Measurements from ENCODE around the gene VAMP5. TPM values are rescaled to one million over a fixed set of nuclear protein-coding genes. Genes with fewer than 3 reads are reported as not detected.
A peak's percentile ranks its signal among the peaks of the same experiment; 100 is the strongest.
"Not testable (repeated sequence)": the region's sequence is repeated elsewhere in the genome, so short reads cannot be mapped to it uniquely, and the experiment has no call there.

The VAMP5 gene
- total RNA-seq, 1 experiment from 2014 or later = 146 TPM

DNA sequence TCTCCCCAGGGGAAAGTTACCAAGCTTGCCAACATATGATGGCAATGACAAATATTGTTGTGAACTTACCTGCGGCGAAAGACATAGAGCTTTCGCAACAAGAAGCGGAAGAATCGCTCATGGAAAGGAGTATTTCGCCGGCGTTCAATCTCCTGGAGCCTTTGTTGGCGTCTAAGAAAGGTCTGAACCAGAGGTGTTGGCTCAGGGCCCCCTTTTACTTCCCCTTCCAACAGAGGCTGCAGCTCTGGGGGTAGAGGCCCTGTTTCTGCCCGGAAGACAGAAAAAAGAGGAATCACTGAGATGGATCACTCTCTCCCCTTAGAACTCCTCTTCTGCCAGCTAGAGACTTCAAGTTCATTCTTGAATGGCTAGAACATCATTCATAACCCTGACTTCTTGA, 33.7 kb upstream of the VAMP5 start:
- DNase-seq (ENCODE audit: low read depth) = no peak

DNA sequence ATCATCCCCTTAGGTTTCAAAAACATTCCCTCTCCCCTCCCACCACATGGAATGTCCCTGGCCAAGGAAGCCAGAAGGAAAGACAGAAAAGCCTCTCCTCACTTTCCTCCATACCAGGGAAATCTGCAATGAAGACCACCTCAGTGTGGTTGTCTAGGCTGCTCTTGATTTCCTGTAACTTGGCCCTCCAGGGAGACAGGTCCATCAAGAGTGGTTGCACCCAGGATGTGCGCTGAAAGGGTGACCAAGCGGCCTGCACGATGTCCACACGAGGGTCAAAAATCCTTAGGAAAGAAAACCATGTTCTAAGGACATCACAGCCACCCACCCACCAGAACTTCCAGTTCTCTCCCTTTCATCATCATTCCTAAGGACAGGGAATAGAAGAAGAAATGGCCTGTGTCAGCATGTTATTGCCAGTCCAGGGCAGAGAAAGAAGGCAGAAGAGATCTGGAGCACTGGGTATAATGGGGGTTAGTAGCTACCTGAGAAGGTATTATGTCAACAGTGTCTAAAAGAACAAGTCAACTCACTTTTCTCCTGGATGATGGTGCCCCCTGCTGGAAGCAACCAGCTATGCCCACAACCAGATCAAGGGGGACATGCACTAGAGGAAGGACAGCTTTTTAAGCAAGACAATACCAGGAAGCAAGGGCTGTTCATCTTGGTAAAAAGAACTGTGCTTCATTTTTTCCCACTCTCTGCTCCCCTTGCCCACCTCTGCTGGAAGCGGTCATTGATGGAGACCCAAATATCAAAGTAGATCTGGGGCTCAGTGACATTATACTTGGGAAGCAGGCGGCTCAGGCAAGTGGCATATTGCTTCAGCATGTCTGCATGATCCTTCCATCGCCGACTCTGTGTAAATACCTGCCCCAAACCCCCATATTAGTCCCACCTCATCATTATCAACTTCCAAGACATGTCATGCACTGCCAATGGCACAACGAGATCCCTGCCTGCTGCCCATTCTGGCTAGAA, 32.2 kb upstream of the VAMP5 start:
- peak; percentile 74 for DNase-seq (ENCODE audit: low read depth)

DNA sequence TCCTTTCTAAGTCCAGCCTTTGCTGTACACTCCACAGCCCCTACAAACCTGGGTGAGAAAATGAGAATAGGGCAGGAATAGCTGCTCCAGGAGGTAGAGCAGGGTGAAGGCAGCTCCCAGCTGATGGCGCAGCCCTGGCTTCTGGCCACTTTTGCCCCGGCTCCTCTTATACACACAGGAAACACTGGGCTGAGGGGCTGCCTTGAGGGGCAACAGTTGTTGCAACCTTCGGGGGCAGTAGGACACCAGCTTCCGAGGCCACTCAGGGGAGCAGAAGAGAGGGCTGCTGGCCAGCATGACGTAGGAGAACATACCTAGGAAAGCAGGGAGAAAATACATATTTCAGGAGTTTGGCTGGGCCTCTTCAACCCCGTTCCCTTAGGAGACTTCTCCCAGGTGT, 31.0 kb upstream of the VAMP5 start:
- DNase-seq (ENCODE audit: low read depth) = no peak

DNA sequence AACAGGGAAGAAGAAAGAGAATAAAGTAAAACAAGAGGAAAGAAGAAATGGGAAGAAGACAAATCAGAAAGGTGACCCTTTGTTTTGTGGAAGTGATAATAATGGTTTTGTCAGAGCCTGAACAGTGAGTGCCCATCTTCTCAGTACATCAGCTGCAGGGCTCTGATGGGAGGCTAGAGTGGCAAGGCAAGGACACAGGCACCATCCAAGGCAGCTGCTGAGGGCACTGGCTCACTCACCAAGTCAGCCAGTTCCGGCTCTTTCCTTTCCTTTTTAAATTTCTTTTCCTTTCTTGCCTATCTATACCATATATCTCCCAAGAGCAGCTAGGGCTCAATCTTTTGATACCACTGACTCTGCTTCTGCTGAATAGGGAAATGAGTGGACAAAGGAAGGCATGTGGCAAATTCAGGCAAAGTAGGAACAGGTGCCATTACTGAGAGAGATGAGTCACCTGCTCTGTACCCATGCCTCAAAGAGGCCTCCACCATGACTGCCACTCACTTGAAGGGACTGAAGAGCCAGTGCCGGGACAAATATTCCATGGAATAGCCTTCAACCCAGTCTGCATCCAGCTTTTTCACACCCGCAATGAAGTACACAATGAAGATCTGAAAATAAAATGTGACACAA, 29.1 kb upstream of the VAMP5 start:
- peak; percentile 73 for DNase-seq (ENCODE audit: low read depth)

DNA sequence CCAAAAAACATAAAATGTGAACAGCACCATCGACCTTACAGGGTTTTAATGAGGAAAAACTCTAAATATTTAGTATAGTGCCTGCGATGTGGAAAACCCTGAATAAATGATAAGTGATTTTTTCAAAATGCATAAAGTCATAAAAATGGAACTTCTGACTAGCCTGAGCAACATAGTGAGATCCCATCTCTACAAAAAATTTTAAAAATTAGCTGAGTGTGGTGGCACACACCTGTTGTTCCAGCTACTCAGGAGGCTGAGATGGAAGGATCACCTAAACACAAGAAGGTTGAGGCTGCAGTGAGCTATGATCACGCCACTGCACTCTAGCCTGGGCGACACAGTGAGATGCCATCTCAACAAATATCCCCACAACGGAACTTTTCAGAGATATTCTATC, 27.1 kb upstream of the VAMP5 start:
- DNase-seq (ENCODE audit: low read depth) = no peak

DNA sequence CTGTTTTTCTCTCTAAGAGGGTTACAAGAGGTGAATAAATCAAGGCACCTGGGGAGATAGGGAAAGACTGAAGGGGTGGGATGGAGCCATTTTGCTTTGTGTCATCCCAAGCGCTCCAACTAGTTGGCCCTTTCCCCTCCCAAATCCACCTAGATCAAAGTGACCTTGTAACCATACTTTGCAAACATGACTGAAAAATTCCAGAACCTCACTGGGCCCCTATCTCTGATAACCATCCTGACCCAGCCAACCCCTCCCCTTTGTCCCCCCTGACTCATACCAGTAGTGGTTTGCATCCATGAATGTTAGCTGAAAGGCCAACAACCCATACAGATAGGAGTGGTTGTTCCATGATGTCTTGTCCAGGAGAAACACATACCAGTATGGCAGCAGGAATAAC, 26.1 kb upstream of the VAMP5 start:
- no peak for DNase-seq (ENCODE audit: low read depth)

DNA sequence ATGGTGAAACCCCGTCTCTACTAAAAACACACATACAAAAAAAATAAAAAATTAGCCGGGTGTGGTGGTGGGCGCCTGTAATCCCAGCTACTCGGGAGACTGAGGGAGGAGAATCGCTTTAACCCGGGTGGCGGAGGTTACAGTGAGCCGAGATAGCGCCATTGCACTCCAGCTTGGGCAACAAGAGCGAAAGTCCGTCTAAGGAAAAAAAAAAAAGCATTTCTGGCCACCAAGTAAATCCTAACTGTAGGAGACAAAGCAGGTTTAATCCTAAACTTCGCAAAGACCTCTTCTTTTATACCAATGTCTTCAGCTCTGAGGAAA, 23.9 kb upstream of the VAMP5 start:
- DNase-seq (ENCODE audit: low read depth) = not testable (repeated sequence)

DNA sequence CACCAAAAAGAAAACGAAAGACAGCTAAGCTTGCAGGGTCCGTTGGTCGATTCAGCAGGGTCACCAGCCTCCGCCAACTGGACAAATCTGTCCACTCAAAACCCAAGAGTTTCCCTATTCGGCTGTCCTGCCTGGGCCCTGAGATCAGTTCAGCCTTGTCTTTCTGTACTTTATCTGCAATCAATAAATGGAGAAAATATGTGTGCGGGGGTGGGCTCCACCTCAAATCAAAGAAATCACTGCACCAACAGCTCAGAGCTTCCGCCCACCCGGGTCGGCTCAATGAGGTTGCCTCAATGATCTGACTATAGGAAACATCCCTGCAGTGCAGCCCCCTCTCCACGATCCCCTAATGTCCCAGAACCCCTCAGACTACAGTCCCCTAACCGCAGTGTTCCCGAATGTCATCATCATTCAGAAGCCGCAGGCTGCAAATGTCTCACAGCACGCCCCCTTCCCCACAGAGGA, 23.4 kb upstream of the VAMP5 start:
- DNase-seq (ENCODE audit: low read depth) = no peak

DNA sequence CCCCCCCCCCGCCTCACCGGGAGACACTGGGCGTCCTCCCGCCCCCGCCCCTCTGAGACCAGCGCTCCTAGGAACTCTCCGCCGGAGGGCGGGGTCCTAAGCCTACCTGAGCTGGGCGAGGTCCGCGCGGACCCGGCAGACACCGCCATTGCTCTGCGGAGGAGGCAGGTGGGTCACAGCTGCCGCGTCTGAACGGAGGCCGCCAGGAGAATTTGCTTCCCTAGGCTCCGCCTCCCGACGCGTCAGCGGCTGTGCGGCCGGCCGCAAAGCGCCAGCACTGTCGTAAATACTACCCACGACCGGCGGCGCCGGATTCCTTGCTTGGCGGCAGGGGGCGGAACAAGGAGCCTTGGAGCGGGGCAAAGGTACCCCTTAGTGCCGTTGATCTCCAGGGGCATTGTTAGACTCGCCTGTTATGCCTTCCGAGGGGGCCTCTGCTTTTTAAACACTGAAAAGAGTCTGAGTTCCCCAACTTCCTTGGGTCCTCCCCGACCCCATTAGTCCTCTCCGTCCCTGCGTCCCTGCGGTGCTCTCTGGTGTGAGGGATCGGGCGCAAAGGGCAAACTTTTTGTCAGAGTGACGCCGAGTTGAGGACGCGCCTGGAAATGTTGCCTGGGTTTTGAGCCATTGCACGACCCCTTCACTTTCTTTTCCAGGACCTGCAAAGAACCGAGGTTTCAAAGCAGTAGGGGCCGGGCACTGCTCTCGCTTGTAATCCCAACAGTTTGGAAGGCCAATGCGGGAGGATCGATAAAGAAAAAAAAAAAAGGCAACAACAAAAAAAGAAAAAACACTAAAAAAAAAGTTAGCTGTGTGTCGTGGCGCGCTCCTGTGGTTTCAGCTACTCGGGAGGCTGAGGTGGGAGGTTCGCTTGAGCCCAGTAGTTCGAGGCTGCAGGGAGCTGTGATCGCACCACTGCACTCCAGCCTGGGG, 22.7 kb upstream of the VAMP5 start, which contains the start of gene GGCX:
Gene GGCX, minus strand, starts transcription at position 214 of the 933 bp plus-strand sequence. Its CDS starts 65 bp downstream, at position 149.
- DNase-seq (ENCODE audit: low read depth) = peak; percentile 91

DNA sequence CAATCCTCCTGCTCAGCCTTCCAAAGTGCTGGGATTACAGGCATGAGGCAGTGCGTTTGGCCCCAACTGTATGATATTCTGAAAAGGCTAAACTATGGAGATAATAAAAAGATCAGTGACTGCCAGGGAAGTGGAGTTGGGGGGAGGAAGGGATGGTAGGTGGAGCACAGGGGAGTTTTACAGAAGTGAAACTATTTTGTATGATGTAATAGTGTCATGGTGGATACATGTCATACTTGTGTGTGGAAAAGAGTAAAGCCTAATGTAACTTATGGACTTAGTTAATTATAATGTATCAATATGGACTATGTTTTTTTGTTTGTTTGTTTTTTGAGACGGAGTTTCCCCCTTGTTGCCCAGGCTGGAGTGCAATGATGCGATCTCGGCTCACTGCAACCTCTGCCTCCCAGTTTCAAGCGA, 20.1 kb upstream of the VAMP5 start:
- no peak for DNase-seq (ENCODE audit: low read depth)

DNA sequence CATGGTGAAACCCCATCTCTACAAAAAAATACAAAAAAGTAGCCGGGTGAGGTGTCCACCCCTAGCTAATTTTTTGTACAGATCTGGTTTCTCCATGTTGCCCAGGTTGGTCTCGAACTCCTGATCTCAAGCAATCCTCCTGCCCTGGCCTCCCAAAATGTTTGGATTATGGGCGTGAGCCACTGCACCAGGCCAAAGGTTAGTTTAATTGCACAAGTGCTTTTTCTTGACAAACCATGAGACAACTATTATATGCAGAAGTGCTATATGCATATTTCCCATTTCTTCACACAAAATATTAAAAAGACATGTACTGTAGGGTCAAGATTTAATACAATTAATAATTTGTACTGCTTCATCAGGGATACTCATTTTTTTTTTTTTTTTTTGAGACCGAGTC, 18.0 kb upstream of the VAMP5 start:
- no peak for DNase-seq (ENCODE audit: low read depth)

DNA sequence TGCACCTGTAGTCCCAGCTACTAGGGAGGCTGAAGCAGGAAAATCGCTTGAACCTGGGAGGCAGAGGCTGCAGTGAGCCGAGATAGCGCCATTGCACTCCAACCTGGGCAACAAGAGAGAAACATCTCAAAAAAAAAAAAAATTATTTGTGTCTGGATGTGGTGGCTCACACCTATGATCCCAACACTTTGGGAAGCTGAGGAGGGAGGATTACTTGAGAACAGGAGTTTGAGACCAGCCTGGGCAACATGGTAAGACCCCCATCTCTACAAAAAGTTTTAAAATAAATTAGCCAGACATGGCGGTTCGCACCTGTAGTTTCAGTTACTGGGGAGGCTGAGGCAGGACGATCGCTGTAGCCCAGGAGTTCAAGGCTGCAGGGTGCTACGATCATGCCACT, 8.5 kb upstream of the VAMP5 start:
- DNase-seq (ENCODE audit: low read depth) = no peak

DNA sequence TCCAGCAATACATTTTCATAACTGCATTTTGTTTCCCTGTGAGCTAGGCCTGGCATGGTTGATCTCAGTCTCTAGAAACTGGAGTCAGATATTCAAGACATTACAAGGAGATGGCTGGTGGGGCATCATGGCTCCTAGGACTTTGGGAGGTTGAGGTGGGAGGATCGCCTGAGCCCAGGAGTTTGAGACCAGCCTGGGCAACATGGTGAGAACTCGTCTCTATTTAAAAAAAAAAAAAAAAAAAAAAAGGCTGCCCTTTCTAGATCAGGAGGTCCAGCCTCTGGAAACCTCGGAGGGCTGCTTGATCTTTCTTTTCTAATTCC, 7.2 kb upstream of the VAMP5 start:
- DNase-seq (ENCODE audit: low read depth) = no peak

DNA sequence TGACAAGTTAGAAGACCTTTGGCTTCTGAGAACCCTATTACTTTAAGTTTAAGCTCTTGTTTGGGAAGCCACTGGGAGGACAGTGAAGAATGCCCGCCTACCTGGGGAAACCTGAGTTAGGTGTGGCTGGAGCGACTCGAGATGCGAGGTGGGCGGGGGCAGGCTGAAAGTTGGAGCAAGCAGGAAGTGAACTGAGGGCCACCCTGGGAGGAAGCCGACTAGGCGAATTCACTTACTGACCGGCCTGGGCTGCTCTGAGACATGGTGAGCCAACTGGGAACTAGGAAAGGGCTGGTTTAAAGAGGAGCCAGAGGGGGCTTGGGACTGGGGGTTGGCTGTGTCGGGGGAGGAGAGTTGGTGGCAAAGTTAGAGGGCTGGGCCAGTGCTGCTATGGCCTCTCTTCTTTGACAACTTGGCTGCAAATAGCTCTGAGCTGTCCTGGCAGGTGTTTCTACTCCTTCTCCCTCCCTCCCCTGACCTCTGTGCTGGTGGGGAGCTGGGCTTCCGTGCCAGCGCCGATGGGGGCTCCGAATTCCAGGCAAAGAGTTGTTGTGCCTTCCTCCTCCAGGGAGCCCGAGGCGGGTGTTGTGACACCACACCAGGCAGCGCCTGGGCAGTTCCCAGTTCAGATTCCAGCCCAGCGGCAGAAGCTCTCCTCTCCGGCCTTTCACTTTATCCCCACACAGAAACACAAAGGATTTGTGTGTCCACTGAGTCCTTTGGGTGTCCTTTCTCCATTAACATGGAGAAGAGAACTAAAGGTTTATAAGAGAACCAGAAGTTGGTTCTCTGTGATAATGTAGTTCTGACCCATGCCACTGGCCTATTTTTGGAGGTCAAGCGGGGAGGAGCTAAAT, 6.6 kb upstream of the VAMP5 start, which contains the start of gene VAMP8:
Gene VAMP8, plus strand, starts transcription at position 201 of the 857 bp plus-strand sequence. Its CDS starts 61 bp downstream, at position 262.
- peak; percentile 83 for DNase-seq (ENCODE audit: low read depth)

DNA sequence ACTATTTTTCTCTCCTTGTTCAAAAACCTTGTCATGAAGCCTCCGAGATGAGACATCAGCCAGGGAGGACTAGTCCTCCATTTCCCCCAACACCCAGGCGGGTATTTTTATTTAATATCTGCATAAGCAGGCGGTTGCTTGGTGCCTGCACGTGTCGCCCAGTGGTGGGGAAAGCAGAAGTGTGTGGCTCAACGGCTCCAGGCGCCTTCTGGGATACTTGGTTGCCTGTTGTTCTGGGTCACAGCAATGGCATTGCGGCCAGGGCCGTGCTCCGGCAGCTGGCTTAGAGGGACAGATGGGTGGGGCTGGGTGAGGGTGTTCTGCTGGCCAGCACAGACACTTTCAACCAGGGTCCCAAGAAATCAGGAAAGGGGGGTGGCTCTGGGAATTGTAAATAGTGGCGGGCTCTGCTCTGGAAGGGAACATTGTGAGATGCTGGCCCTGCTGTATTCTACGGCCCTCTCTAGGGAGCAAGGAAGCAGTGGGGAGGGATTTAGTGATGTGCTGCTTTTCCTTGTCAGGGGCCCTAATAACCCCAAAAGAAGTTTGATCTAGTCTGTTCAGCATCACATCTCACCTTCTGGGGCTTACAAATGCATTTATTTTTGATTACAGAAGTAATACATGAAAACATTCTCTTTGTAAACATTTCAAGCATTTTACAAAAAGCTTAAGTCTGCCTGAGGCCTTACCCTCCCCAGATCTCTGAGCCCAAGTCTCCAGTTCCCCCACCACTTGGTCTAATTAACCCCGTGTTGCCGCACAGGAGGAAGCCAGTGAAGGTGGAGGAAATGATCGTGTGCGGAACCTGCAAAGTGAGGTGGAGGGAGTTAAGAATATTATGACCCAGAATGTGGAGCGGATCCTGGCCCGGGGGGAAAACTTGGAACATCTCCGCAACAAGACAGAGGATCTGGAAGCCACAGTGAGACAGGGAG, 5.7 kb upstream of the VAMP5 start:
- DNase-seq (ENCODE audit: low read depth) = peak; percentile 61

DNA sequence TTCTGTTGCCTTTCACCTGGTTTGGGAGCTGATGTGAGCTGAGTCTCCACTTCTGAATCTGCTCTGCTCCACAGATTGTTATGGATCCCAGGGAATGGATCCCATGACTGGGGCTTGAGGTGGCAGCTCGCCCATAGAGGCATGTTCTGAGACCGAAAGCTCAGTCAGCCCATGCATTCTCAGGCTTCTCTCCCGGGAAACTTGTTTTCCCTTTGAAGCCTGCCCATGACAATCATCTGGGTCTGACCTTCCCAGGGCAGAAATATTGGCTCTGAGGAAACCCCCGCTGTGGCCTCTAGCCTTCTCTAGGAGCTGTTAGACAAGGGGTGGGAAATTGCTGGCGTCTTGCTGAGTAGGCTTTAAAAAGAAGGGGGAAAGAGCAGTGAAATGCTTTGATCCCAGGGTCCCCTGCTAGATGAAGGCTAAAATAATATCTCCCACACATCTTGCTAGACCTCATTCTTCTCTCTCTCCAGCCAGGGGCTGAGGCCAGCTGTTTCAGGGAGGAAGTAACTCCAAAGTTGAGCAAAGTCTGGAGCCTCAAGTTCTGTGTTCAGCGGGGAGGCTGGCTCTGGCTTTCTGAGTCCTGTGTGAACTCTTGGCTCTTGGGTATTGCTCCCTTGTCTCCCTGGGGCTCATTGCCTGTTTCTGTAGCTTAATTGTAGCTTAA, 4.8 kb upstream of the VAMP5 start:
- no peak for DNase-seq (ENCODE audit: low read depth)

DNA sequence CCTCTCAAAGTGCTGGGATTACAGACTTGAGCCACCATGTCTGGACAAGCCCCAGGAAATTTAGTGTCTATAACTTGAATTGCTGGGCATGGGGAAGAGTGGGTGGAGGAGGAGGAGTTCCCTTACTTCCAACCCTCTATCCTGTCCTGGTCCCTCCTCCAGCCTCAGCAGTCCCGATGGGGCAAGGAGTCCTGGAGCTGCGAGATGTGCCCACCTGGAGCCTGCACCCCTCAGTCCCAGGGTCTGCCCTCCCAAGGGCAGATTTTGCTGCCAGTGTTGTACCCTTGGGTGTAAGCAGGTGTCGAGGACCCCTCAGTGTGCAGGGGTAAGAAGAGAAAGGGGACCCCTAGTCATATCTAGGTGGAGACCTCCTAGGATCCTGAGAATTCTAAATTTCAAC, 4.0 kb upstream of the VAMP5 start:
- DNase-seq (ENCODE audit: low read depth) = no peak

DNA sequence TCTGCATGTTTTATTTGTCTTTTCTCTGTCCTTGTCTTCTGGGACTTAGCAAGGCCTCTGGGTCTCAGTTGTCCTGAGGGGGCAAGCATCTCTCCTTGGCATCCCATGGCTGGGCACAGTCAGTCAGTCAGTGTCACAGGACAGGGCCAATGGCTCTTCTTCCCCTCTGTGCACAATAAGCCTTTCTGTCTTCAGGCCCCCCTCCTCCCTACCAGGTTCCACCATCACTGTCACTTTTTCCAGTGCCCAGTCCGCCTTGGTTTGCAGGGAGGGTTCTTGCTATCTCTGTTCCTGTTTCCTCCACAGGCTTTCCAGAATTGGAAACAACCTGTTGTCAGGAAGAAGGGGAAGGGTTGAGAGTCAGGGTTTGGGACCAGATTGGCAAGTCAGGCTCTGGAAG, 1.7 kb upstream of the VAMP5 start:
- DNase-seq (ENCODE audit: low read depth) = no peak
